ENCODE results near the gene IARS2.

Gene IARS2

GRCh38 chr1:220119043-220119512, 25.1 kb downstream of the IARS2 start:
- TF ChIP-seq FOXP2 (optimal IDR thresholded peaks at IDR 0.05; ENCODE audit: borderline replicate concordance, extremely low read depth, extremely low read length, insufficient read depth) = no peak
- no peak for TF ChIP-seq POLR2AphosphoS5 (IDR thresholded peaks at IDR 0.05; ENCODE audit: low read depth, low read length)
- no peak for TF ChIP-seq TAF1 (IDR thresholded peaks at IDR 0.05; ENCODE audit: borderline replicate concordance, insufficient read depth, low read length)
- no peak for TF ChIP-seq SIN3A (IDR thresholded peaks at IDR 0.05; ENCODE audit: borderline replicate concordance, insufficient read depth, low read length)
- TF ChIP-seq, protein P1, sequence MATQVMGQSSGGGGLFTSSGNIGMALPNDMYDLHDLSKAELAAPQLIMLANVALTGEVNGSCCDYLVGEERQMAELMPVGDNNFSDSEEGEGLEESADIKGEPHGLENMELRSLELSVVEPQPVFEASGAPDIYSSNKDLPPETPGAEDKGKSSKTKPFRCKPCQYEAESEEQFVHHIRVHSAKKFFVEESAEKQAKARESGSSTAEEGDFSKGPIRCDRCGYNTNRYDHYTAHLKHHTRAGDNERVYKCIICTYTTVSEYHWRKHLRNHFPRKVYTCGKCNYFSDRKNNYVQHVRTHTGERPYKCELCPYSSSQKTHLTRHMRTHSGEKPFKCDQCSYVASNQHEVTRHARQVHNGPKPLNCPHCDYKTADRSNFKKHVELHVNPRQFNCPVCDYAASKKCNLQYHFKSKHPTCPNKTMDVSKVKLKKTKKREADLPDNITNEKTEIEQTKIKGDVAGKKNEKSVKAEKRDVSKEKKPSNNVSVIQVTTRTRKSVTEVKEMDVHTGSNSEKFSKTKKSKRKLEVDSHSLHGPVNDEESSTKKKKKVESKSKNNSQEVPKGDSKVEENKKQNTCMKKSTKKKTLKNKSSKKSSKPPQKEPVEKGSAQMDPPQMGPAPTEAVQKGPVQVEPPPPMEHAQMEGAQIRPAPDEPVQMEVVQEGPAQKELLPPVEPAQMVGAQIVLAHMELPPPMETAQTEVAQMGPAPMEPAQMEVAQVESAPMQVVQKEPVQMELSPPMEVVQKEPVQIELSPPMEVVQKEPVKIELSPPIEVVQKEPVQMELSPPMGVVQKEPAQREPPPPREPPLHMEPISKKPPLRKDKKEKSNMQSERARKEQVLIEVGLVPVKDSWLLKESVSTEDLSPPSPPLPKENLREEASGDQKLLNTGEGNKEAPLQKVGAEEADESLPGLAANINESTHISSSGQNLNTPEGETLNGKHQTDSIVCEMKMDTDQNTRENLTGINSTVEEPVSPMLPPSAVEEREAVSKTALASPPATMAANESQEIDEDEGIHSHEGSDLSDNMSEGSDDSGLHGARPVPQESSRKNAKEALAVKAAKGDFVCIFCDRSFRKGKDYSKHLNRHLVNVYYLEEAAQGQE (IDR thresholded peaks at IDR 0.05; ENCODE audit: insufficient read depth in 1 of 2, low read depth in 2 of 2, low read length in 2 of 2) = no peak

DNA sequence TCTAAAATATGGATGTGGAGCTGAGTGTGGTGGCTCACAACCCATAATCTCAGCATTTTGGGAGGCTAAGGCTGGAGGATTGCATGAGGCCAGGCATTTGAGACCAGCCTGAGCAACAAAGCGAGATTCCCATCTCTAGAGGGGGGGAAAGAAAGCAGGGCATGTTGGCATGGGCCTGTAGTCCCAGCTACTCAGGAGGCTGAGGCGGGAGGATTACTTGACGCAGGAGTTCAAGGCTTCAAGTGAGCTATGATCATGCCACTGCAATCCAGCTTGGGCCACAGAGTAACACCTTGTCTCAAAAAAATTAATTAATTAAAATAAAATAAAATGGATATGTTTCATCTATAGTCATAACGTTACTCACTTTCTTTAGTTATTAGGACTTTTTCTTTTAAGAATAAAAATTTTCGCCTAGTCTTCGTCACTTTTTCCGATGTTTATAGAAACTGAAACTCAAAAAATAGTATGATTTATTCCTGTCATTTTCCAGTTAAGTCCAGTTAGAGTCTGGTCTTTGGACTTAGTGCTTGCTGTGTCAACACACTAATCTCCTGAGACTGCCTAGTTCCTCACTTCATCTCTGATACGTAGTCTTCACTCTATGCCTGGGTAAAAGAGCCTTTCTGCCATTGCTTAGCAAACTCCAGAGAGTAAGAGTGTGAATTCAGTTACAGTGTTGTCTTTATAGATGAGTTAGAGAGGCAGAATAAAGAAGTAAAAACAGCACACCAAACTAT, 28.0 kb downstream of the IARS2 start:
- TF ChIP-seq SIN3A (IDR thresholded peaks at IDR 0.05; ENCODE audit: borderline replicate concordance, insufficient read depth, low read length) = no peak
- no peak for TF ChIP-seq TAF1 (IDR thresholded peaks at IDR 0.05; ENCODE audit: borderline replicate concordance, insufficient read depth, low read length)
- no peak for TF ChIP-seq FOXP2 (optimal IDR thresholded peaks at IDR 0.05; ENCODE audit: borderline replicate concordance, extremely low read depth, extremely low read length, insufficient read depth)
- TF ChIP-seq, protein P1 (IDR thresholded peaks at IDR 0.05; ENCODE audit: insufficient read depth in 1 of 2, low read depth in 2 of 2, low read length in 2 of 2) = no peak
- TF ChIP-seq POLR2AphosphoS5 (IDR thresholded peaks at IDR 0.05; ENCODE audit: low read depth, low read length) = no peak

DNA sequence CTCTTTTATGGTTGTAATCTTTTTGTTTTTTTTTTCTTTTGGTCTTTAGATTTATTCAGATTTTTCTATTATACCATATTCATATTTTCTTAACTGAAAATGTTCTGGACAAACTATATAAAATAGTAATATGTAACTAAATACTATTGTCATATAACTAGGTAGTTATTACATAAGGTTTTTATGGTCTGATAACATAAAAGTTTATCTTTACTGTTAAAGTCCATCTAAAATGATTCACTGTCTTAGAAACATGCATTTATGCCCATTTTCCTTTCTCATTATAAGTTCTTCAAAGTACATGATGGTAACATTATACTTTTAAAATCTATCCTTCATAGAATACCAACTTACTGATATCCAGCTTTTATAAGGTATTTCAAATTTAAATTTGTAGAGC, 29.1 kb downstream of the IARS2 start:
- no peak for TF ChIP-seq POLR2AphosphoS5 (IDR thresholded peaks at IDR 0.05; ENCODE audit: low read depth, low read length)
- TF ChIP-seq FOXP2 (optimal IDR thresholded peaks at IDR 0.05; ENCODE audit: borderline replicate concordance, extremely low read depth, extremely low read length, insufficient read depth) = no peak
- no peak for TF ChIP-seq TAF1 (IDR thresholded peaks at IDR 0.05; ENCODE audit: borderline replicate concordance, insufficient read depth, low read length)

DNA sequence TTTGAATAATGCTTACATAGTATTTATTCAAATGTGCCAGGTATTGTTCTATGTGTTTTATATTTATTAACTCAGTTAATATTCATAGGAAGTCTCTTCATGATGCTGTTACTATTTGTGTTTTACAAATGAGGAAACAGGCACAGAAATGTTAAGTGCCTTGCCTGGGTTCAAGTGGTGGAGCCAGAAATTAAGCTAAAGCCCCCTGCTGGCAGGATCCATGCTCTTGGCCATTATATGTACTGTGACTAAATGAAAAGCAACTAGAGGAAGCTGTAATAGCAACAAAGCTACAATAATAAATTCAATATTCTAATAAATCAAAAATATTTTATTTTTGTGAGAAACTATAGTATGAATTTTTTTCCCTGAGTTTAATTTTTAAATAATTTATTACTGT, 30.0 kb downstream of the IARS2 start:
- TF ChIP-seq POLR2AphosphoS5 (IDR thresholded peaks at IDR 0.05; ENCODE audit: low read depth, low read length) = no peak
- TF ChIP-seq, protein P1 (IDR thresholded peaks at IDR 0.05; ENCODE audit: insufficient read depth in 1 of 2, low read depth in 2 of 2, low read length in 2 of 2) = no peak
- TF ChIP-seq FOXP2 (optimal IDR thresholded peaks at IDR 0.05; ENCODE audit: borderline replicate concordance, extremely low read depth, extremely low read length, insufficient read depth) = no peak
- TF ChIP-seq SIN3A (IDR thresholded peaks at IDR 0.05; ENCODE audit: borderline replicate concordance, insufficient read depth, low read length) = no peak
- TF ChIP-seq TAF1 (IDR thresholded peaks at IDR 0.05; ENCODE audit: borderline replicate concordance, insufficient read depth, low read length) = no peak

GRCh38 chr1:220124542-220124941, 30.6 kb downstream of the IARS2 start:
- TF ChIP-seq POLR2AphosphoS5 (IDR thresholded peaks at IDR 0.05; ENCODE audit: low read depth, low read length) (no peak), SIN3A (IDR thresholded peaks at IDR 0.05; ENCODE audit: borderline replicate concordance, insufficient read depth, low read length) (no peak), FOXP2 (optimal IDR thresholded peaks at IDR 0.05; ENCODE audit: borderline replicate concordance, extremely low read depth, extremely low read length, insufficient read depth) (no peak), TAF1 (IDR thresholded peaks at IDR 0.05; ENCODE audit: borderline replicate concordance, insufficient read depth, low read length) (no peak)
- TF ChIP-seq, protein P1 (IDR thresholded peaks at IDR 0.05; ENCODE audit: insufficient read depth in 1 of 2, low read depth in 2 of 2, low read length in 2 of 2) = no peak
